Activated CD8-positive, alpha-beta memory T cell treated with anti-CD3 and anti-CD28 coated beads, Interleukin-2, amount 50 U/mL, for 1 hour (primary cell): ENCODE data around the gene SOX10.

Experiments
- DNase-seq: peaks from one replicate; pipeline ENCODE4 v3.0.0-alpha.2; 2020; ENCODE audit errors: extremely low read depth

Gene SOX10

GRCh38 chr22:38016182-38017151, 32.1 kb upstream of the SOX10 start:
- no peak for DNase-seq

DNA sequence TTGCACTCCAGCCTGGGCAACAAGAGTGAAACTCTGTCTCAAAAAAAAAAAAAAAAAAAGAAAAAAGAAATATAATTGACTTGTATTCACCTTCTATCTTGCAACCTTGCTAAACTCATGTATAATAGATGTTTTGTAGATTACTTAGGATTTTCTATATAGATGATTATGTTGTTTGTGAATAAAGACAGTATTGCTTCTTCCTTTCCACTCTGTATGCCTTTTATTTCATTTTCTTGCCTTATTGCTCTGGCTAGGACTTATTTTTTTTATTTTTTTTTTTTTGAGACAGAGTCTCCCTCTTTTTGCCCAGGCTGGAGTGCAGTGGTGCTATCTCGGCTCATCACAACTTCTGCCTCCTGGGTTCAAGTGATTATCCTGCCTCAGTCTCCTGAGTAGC, 29.7 kb upstream of the SOX10 start:
- no peak for DNase-seq

- DNase-seq: no peak
Observed at GRCh38 chr22:38012604-38013072, 28.3 kb upstream of the SOX10 start.

- DNase-seq: no peak
Observed at GRCh38 chr22:38009000-38009806, 24.8 kb upstream of the SOX10 start.

DNA sequence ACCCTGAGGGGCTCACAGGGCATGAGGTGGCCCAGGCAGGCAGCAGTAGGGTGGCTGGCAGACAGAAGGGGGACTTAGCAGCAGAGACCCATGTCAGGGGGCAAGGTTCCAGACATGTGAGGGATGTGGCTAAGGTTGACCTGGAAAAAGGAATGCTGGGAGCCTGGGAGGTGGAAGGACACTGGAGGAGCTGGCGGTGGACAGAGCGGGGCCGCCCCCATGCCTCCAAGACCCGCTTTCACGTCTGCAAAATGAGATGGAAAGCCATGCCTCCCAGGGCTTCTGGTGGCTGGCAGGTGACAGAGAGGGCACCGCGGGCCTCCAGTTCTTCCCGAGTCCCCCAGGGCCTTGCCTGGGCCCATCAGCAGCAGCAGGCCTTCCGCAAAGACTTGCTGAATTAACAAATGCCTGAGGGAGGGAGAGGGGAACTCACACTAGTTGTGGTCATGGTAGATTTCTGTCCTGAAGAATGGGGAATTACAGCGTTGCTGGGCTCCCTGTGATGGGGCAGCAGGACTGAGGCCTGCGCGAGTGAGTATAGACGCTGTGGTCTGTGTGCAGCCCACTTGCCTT, 23.1 kb upstream of the SOX10 start:
- DNase-seq: no peak

DNA sequence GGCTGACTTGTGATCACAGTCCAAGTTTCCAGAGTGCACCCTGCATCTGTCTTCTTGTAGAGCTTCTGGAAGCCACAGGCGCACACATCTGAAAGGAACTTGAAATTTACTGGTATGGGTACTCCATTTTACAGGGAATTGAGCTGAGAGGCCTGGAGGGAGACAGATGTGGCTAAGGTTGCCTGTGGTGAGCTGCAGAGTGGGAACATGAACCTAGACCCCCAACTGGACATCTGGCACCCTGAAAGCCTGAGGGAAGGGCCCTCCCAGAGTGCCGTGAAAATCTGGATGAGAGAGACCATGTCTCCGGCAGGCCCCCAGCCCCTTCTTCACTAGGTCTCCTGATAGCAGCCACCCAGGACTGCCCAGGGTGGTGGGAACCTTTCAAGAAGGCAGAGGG, 22.6 kb upstream of the SOX10 start:
- no peak for DNase-seq

DNA sequence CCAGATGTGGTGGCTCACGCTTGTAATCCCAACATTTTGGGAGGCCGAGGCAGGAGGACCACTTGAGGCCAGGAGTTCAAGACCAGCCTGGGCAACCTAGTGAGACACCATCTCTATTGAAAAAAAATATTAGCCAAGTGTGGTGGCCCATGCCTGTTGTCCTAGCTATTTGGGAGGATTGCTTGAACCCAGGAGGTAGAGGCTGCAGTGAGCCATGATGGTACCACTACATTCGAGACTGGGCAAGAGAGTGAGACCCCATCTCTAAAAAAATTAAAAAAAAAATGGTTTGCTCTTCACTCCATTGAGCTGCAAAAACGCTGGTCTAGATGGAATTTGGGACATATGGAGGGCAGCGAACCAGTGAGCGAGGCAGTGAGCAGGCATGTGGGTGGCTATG, 21.6 kb upstream of the SOX10 start:
- no peak for DNase-seq

DNA sequence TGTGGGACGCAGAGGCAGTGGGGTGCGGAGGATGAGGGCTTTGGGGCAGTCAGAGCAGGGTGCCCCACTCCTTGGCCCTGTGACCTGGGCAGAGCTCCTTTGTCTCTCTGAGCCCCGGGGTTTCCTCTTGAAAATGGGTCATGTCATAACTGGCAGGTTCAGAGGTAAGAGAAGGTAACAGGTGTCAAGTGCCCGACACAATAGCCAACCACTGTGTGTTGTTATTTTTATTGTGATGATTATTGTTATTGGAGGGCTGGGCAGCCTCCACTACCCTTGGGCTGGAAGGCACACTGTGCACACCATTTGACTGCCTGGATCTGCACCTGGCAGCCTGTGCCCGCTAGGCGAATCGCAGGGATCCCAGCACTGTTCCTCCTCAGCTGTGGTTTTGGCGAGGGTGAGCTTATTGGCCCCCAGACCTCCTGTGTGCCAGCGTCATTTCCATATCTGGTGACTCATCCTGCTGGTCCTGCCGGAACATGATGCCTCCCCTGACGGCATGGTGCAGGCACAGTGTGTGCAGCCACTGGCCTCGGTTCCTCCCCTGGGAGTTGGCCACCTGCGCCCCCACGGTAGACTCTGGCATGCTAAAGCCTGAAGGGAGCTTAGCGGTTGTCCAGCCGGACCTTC, 15.4 kb upstream of the SOX10 start:
- no peak for DNase-seq

- DNase-seq: no peak
Observed at GRCh38 chr22:37999236-37999635, 14.9 kb upstream of the SOX10 start.

DNA sequence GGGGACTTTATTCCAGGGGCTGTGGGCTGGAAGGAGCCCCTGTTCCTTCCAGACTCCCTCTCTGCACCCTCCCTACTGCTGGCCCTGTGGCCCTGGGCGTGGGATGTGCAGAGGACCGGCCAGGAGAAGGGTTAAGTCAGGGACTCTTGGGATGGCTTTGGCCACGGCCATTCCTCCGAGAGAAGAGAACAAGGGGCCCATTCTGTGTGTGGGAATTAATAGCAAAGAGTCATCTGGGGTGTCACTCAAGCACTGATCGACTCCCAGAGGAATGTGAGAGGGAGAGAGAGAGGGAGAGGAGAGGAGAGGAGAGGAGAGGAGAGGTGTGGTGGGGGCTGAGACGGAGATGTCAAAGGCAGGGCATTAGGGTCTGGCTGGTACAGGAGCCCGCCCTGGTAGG, 14.2 kb upstream of the SOX10 start:
- DNase-seq: no peak

GRCh38 chr22:37996515-37997246, 12.3 kb upstream of the SOX10 start:
- DNase-seq: no peak

GRCh38 chr22:37996079-37996478, 11.7 kb upstream of the SOX10 start:
- DNase-seq: no peak

- DNase-seq: no peak
Observed at GRCh38 chr22:37995460-37995859, 11.1 kb upstream of the SOX10 start.

DNA sequence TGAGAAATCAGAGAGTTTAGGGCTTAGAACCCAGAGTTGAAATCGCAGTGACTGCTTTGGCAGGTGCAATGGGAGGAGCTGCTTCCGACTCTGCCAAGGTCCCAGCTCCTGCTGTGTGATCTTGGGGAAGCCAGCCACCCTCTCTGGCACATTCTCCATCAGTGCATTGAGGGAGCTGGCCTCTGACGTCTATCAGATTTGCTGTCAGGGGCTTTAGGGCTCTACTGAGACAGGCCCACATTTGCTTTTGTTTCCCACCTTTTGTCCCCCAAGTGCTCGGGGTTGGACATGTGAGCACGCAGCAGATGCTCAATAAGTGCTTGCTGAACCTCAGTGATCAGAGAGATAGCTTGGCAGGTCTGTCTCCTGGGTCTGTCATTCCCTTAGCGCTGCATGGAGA, 10.6 kb upstream of the SOX10 start:
- no peak for DNase-seq

- no peak for DNase-seq
Observed at GRCh38 chr22:37994049-37994448, 9.7 kb upstream of the SOX10 start.

DNA sequence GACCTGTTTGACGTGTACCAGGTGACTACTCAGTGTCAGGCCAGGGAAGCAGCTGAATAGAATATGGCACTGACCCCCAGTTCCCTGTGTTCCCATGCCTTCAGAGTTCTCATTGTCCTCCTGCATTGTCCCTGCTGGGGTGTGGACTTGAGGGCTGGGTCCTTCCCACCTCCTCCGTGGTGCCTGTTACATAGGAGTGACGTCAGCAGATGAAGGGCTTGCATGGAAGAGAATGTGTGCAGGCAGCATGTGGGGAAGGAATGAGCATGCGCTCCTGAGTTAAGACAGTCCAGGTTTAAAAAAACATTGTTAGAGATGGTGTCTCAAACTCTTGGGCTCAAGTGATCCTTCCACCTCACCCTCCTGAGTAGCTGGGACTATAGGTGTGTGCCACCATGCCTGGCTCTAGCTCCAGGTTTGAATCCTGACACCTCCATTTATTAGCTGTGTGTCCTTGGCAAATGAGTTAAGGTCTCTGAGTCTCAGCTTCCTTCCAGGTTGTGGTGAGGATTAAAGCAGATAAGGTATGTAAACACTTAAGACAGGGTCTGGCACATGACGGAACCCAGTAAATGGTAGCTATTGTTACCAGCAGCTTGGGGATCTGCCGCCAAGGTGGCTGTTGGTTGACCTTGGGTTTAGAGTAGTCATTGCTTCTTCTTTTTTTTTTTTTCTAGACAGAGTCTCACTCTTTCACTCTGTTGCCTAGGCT, 7.5 kb upstream of the SOX10 start:
- DNase-seq: no peak

- no peak for DNase-seq
Observed at GRCh38 chr22:37990862-37991261, 6.5 kb upstream of the SOX10 start.

GRCh38 chr22:37990301-37990700, 5.9 kb upstream of the SOX10 start:
- no peak for DNase-seq

GRCh38 chr22:37989146-37990045, 5.0 kb upstream of the SOX10 start:
- no peak for DNase-seq

- DNase-seq: no peak
Observed at GRCh38 chr22:37986371-37986770, 2.0 kb upstream of the SOX10 start.
